ENCODE measurements around the gene GATC. TPM values are rescaled to one million over a fixed set of nuclear protein-coding genes. Genes with fewer than 3 reads are reported as not detected.
"Not testable (repeated sequence)": the region's sequence is repeated elsewhere in the genome, so short reads cannot be mapped to it uniquely, and the experiment has no call there.

GATC gene
- polyA plus RNA-seq, 1 experiment: 14.8 TPM

- POLR2A ChIA-PET: interaction anchor here (0.7 kb wide), 2 partner anchors 53 to 113 kb away, joined by 7 to 9 read pairs; no protein-coding TSS in a partner anchor
- TF ChIP-seq, protein P1, sequence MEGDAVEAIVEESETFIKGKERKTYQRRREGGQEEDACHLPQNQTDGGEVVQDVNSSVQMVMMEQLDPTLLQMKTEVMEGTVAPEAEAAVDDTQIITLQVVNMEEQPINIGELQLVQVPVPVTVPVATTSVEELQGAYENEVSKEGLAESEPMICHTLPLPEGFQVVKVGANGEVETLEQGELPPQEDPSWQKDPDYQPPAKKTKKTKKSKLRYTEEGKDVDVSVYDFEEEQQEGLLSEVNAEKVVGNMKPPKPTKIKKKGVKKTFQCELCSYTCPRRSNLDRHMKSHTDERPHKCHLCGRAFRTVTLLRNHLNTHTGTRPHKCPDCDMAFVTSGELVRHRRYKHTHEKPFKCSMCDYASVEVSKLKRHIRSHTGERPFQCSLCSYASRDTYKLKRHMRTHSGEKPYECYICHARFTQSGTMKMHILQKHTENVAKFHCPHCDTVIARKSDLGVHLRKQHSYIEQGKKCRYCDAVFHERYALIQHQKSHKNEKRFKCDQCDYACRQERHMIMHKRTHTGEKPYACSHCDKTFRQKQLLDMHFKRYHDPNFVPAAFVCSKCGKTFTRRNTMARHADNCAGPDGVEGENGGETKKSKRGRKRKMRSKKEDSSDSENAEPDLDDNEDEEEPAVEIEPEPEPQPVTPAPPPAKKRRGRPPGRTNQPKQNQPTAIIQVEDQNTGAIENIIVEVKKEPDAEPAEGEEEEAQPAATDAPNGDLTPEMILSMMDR (IDR thresholded peaks at IDR 0.05; ENCODE audit: insufficient read depth, low read depth, low read length): no peak
- peaks cover 2% of the 10 kb centered on the region for H3K36me3 ChIP-seq (ENCODE audit: control insufficient read depth, insufficient read depth, low read length)
Measured at GRCh38 chr12:120447992-120448391, 1.7 kb downstream of the GATC start.

GRCh38 chr12:120452524-120452923, 6.3 kb downstream of the GATC start:
- DNase-seq (ENCODE audit: low read depth); POLR2A ChIA-PET; H3K36me3 ChIP-seq (ENCODE audit: control insufficient read depth, insufficient read depth, low read length); H3K4me3 ChIP-seq (ENCODE audit: low read depth, low read length); H3K27me3 ChIP-seq (ENCODE audit: control insufficient read depth, insufficient read depth, low read length): not testable (repeated sequence)
- CTCF ChIA-PET: interaction anchor here (0.9 to 1.9 kb wide), 6 partner anchors 9 to 17 kb away, joined by 3 to 5 read pairs (median 4); partner anchors contain the start of gene SRSF9

More at GRCh38 chr12:120447992-120448391, 1.7 kb downstream of the GATC start:
- no peak for DNase-seq (ENCODE audit: low read depth)
- no peaks in the 10 kb centered on the region for H3K27me3 ChIP-seq (ENCODE audit: control insufficient read depth, insufficient read depth, low read length)
- CTCF ChIA-PET: interaction anchor here (0.6 to 2.4 kb wide), 2 partner anchors 21 to 27 kb away, joined by 3 to 8 read pairs; partner anchors contain the start of gene SRSF9
- H3K4me3 ChIP-seq (ENCODE audit: low read depth, low read length): no peak overlapping the region

DNA sequence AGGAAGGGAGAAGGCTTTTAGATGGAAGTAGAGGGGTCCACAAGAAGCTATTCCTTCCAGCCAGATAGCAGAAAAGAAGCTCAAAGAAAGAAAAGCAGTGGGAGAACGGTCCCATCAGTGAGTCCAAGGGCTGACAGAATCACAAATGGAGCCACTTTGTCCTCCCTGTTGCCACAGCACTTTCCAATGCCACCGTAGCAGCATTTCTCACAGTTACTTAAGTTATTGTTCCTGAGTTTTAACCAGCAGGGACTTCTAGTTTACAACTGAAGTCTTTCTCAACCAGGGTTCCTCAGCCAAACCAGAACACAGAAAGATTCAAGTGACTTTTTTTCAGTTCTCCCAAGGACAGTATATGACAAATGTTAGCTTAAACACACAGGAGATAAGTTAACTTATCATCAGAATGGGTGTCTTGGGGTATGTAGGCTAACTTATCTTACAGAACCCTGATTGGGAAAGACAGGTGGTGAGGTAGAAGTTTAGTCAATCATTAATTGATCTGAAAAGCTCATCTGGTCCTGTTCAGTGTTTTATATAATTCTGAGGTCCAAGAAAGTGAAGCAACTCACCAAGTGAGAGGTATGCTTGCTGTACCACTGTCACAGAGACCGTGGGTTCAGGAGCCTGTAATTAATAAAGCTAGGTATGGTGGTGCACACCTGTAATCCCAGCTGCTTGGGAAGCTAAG, 7.0 kb downstream of the GATC start:
- H3K27me3 ChIP-seq (ENCODE audit: control insufficient read depth, insufficient read depth, low read length): no peaks in the 10 kb centered on the region
- no peak overlapping the region for H3K4me3 ChIP-seq (ENCODE audit: low read depth, low read length)
- CTCF ChIA-PET: interaction anchor here (1.1 to 1.9 kb wide), 5 partner anchors 9 to 16 kb away, joined by 3 to 5 read pairs (median 4); partner anchors contain the start of gene SRSF9
- TF ChIP-seq, protein P1 (IDR thresholded peaks at IDR 0.05; ENCODE audit: insufficient read depth, low read depth, low read length): no peak
- no peak for DNase-seq (ENCODE audit: low read depth)
- POLR2A ChIA-PET: no interaction called here
- peaks cover 10% of the 10 kb centered on the region for H3K36me3 ChIP-seq (ENCODE audit: control insufficient read depth, insufficient read depth, low read length)

- no peaks in the 10 kb centered on the region for H3K27me3 ChIP-seq (ENCODE audit: control insufficient read depth, insufficient read depth, low read length)
- H3K4me3 ChIP-seq (ENCODE audit: low read depth, low read length): no peak overlapping the region
- ChIA-PET POLR2A (interaction anchor here (0.7 kb wide), 1 partner anchor 9 kb away, joined by 3 read pairs; no protein-coding TSS in a partner anchor), CTCF (interaction anchor here (0.7 to 6.5 kb wide), 4 partner anchors 12 to 36 kb away, joined by 3 to 57 read pairs (median 4); partner anchors contain the start of gene SRSF9)
- DNase-seq (ENCODE audit: low read depth): no peak
- TF ChIP-seq, protein P1 (IDR thresholded peaks at IDR 0.05; ENCODE audit: insufficient read depth, low read depth, low read length): peak; percentile 64
- H3K36me3 ChIP-seq (ENCODE audit: control insufficient read depth, insufficient read depth, low read length): peaks cover 13% of the 10 kb centered on the region
Measured at GRCh38 chr12:120453977-120454376, 7.7 kb downstream of the GATC start.

DNA sequence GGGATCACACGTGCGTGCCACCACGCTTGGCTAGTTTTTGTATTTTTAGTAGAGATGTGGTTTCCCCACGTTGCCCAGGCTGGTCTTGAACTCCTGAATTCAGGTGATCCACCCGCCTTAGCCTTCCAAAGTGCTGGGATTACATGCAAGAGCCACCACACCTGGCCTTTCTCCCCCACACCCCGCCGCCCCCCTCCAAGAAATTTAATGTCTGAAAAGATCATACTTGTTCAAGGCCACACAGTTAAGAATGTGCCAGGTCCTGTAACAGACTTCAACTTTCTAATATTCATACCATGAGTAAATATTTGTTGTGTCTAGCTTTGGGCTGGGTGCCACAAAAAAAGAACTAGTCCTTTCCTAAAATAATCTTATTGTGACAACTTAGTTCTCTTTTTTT, 9.1 kb downstream of the GATC start:
- Histone ChIP-seq H3K4me3 (ENCODE audit: low read depth, low read length) (no peak overlapping the region), H3K27me3 (ENCODE audit: control insufficient read depth, insufficient read depth, low read length) (no peaks in the 10 kb centered on the region), H3K36me3 (ENCODE audit: control insufficient read depth, insufficient read depth, low read length) (peaks cover 19% of the 10 kb centered on the region)
- ChIA-PET CTCF (interaction anchor here (6.5 kb wide), 1 partner anchor 12 kb away, joined by 57 read pairs; the partner anchor contains the start of gene SRSF9), POLR2A (interaction anchor here (0.6 kb wide), 1 partner anchor 324 kb away, joined by 6 read pairs; no protein-coding TSS in a partner anchor)
- no peak for DNase-seq (ENCODE audit: low read depth)
- TF ChIP-seq, protein P1 (IDR thresholded peaks at IDR 0.05; ENCODE audit: insufficient read depth, low read depth, low read length): no peak
